Measurements from ENCODE around the gene MSL3.

The MSL3 gene, protein sequence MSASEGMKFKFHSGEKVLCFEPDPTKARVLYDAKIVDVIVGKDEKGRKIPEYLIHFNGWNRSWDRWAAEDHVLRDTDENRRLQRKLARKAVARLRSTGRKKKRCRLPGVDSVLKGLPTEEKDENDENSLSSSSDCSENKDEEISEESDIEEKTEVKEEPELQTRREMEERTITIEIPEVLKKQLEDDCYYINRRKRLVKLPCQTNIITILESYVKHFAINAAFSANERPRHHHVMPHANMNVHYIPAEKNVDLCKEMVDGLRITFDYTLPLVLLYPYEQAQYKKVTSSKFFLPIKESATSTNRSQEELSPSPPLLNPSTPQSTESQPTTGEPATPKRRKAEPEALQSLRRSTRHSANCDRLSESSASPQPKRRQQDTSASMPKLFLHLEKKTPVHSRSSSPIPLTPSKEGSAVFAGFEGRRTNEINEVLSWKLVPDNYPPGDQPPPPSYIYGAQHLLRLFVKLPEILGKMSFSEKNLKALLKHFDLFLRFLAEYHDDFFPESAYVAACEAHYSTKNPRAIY

DNA sequence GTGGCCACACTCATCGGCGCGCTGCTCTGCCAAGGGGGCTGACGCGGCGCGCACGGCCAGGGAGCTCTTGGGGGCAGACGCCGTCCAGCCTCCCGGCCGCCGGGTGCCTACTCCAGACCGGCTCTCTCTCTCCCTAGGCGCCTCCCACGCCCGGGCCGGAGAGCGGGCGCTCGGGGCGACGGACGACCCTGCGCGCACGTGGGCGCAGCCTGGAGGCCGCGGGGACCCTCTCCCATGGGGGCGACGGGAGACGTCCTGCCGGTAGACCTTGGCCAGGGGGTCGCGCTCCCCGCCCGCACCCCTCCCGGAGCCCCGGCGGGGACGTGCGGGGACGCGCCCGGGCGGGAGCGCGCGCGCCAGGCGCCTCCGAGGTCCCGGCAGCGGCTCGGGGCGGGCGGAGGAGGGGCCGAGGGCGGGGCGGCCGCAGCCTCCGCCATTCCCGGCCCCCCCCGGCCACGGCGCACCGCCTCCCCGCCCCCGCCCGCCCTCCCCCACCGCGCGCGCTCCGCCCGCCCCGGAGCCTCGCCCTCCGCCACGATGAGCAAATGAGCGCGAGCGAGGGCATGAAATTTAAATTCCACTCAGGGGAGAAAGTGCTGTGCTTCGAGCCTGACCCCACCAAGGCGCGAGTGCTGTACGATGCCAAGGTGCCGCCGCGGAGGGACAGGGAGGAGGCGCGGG, at the start of gene MSL3:
MSL3 (plus strand) TSS at position 519 of the 681 bp plus-strand sequence; CDS start at position 546, 27 bp downstream.
- peak; percentile 61 for DNase-seq

DNA sequence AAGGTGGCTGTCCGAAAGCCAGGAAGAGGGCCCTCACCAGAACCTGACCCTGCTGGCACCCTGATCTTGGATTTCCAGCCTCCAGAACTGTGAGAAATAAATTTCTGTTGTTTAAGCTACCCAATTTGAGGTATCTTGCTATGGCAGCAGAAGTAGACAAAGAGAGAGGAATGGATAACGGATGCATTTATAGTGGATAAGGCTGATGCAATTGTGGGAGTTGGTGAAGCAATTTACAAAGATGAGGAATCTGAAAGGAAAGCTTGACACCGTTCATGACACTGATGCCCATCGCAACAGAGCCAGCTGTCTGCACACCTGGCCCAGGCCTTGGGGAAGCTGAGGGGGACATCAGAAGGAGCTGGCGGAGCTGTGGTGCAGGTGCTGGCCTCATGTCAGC, 35.7 kb upstream of the MSL3 start:
- no peak for DNase-seq

DNA sequence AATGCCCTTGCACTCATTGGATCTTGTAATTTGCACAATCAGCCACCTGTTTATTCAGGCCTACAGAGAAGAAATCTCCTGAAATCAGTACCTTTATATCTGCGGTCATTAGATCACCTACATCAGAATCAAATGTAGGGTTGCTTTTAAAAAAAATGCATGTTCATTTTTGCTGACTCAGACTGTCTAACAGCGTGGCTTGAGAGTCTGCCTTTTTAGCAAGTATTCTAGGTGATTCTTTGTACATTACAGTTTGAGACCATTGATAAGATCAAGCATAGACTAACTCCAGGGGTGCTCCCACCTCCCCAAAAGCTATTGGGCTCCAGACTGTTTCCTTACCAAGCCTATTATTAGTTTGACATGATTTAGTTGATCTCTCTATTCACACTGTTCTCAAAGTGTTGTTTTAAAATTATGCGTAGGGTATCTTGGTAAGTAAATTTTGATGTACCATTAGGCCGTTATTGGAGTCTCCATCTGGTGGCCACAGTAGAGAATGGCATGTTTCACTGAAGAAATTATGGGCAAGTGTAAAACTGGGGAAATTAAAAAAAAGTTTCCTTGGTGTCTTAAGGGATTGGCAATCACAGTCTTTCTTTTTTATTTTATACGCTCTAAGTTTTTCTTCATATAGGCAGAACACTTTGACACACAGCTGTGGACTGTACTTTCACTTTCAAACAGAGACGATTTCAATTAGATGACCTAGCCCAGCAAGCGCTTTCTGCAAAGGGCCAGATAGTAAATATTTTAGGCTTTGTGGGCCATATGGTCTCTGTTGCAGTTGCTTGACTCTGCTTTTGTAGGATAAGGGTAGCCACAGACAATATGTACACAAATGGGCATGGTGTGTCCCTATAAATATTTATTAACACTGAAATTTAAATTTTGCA, 33.7 kb upstream of the MSL3 start:
- DNase-seq = no peak

DNA sequence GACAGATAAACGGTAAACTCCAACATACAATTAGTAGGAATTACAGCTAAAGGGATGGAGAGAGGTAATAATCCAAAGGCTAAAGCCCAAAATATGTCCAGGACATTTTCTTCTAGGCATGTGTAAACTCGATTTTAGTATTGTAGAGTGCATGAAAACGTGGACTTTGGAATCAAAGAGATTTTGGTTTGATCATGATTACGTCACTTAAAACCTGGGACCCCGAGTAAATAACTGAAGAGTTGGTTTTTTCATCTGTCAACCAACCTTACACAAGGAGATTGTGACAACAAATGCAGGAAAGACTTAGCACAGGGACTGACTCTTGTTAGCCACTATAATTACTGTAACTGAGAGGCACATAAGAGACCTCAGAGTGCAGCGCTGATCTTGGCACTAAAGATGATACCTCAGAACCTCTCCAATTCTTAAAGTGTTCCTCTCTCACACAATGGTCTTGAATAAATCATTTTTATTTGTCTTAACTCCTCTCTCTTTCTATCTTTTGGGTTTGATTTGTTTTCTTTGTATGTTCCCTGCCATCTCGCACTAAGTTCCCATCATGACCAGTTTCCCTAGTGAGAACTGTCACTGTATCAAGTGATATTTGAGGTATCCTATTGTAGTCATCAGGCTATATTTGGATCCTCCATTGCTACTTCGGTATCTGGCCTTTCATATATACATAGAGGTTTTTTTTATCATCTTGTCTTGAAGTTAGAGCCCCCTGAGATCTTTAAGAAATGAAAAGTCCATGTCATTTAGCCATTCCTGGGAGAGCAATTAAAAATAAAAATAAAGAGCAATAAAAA, 32.2 kb upstream of the MSL3 start:
- DNase-seq = no peak

GRCh38 chrX:11728556-11728955, 29.5 kb upstream of the MSL3 start:
- DNase-seq = no peak

DNA sequence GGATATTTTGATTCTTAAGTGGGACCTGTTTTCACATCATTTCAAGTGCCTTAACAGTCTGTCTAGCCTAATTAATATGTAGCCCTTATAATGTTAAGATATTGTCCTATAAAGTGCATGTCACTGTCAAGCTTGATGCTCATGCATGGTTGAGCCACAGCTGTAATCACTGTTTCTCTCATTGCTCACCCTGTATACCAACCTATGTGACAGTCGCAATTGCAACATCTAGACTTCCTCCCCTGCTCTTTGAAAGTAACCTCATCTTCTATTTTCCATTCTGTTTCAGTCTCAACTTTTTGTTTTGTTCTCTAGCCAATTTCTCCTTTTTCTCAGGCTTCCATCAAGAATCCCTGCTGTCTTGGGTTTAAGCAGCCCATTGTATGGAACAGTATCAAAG, 24.4 kb upstream of the MSL3 start:
- DNase-seq = no peak

DNA sequence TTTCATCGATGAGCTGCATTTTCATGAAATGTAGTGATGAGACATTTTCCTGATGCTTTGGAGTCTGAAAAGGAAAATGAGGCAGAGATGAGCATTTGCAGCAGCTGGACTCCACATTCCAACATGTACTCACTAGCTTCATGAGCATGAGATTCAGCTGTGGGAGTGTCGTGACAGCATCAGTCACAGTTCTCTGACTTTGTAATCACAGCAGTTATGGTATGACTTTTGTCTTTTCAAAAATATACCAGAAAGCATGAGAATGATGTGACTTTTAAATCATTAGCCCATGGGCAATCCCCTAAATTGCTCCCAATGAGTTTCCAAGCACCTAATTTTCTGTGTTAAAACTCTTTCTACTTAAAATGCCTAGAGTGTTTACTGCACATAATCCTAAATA, 18.3 kb upstream of the MSL3 start:
- no peak for DNase-seq

DNA sequence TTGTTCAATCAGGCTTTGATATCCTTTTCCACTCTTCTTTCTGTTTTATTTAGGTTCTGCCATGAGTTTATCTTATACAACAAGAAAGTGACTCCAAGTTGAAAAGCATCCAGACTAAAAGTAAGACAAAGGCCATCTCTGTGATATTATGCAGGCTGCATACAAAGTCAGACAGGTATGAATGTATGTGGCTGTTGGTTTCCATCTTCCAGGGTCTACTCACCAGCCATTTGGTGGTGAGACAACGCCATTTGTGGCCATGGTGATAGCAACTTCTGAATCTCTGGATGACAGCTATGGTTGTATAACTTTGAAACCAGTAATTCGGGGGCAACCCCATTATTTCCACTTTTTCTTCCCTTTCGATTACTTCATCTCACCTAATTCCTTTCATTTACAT, 17.2 kb upstream of the MSL3 start:
- no peak for DNase-seq

DNA sequence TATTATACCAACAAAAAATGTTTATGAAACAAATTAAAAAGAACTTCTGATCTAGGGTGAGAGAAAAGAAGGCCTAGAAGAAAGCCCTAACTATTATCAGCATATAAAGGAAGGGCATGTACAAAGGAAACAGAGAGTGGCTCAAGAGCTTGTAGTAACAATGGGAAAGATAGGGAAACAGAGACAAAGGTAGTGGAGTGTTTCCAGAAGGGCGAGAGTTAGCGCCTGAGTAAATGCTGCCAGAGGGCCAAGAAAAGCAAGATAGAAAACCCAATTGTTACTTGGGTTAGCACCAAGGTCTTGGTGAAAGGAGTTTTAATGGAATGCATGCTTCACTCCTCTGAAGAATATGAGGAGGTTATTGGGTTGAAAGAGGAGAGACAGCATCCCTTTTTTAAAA, 16.5 kb upstream of the MSL3 start:
- DNase-seq = no peak

GRCh38 chrX:11745881-11746280, 12.2 kb upstream of the MSL3 start:
- no peak for DNase-seq

- DNase-seq = no peak
Observed at GRCh38 chrX:11750046-11750445, 8.0 kb upstream of the MSL3 start.

- DNase-seq = no peak
Observed at GRCh38 chrX:11750694-11751093, 7.3 kb upstream of the MSL3 start.

DNA sequence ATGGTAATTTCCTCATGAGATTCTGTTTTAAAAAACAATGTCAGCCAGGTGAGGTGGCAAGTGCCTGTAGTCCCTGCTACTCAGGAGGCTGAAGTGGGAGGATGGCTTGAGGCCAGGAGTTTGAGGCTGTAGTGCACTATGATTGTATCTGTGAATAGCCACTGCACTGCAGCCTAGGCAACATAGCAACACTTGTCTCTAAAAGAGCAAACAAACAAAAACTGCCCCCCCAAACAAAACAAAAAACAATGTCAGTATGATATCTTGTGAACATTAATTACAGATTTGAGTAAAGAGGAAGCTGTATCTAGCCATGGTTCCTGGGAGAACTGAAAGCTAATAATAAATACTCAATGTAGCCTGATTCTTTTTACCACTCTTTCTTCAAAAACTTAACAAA, 6.8 kb upstream of the MSL3 start:
- DNase-seq = no peak

- DNase-seq = no peak
Observed at GRCh38 chrX:11753668-11754067, 4.4 kb upstream of the MSL3 start.

GRCh38 chrX:11754958-11755645, 2.9 kb upstream of the MSL3 start:
- DNase-seq = no peak

DNA sequence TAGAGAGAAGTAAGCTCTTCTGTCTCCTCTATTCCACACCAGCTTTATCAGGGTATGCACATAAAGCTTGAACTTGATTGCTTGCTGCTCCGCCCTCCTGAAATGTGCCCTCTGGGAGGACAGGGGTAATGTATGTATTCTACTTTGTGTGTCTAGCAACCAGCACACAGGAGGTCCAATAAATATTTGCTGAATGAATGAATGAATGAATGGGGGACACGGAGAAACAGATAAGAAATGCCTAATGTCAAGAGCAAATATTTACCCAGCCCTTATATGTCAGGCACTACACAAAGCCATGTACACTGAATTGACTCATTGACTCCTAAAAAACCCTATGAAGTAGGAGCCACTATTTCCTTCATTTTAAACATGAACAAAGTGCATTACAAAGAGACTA, 2.3 kb upstream of the MSL3 start:
- no peak for DNase-seq

GRCh38 chrX:11756354-11757318, 1.4 kb upstream of the MSL3 start:
- no peak for DNase-seq

DNA sequence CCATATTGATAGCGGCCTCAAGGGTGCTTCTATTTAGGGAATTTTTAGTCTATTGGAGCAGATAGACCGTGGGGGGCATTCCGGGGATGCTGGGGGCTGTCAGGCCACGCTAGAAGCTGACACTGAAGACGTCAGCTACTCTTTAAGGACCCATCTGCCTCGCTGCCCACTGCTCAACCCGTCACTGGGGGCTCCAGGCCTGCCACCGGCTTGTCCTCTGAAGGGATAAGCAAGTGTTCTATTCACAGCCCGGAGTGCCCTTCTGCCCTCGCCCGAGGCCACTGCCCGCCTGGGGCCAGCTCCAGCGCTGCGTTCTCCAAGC, 679 bp upstream of the MSL3 start:
- no peak for DNase-seq

DNA sequence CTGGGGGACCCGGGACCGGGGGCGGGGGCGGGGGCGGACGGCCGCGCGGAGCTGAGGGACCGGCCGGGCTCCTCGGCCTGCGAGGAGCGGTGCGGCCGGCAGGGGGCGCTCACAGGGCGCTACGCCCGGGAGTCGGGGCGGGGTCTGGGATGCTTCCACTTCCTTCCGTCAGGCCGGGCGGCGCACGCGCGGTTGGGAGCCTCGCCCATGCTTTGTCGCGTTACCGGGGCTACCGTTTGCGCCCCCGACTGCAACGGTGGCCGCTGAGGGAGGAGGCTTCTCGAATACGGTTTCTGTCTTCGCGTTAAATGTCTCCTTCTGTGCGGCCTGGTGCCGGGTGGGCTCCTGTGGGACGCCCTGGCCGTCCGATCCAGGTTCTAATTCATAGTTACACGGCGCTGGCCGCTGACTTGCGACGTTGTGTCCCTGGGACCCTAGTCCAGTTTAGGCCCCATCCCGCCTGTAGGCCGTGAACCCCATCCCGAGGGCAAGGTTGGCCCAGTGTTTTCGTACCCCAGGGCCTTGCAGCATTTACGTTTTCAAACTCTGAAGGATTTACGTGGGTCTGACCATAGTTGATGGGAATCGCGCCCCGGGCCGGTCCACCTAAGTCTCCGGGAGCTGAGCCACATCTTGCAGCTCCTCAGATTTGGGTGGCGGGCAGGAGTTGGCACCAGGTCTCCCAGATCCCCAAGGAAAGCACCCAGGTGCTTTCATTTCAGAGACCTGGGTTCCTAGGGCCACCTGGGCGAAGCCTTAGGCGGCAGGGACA, 549 bp downstream of the MSL3 start:
- peak; percentile 93 for DNase-seq

DNA sequence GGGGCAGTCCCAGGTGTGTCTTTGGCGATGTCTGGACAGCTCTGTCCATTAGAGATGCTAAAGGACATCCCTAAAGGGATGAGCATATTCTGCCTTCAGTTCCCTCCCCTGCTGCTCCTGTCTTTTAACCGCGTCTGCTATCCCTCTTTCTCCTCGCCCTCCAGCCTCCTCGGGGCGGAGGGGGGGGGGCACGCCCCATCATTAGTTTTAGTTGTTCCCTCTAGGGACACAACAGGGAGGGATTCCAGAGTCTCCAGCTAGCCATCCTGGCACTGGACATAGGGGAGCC, 1.1 kb downstream of the MSL3 start:
- no peak for DNase-seq

Measured in activated CD8-positive, alpha-beta memory T cell treated with anti-CD3 and anti-CD28 coated beads, Interleukin-2, amount 50 U/mL, for 48 hours (primary cell).